Measurements from ENCODE around the gene NQO1. TPM values are rescaled to one million over a fixed set of nuclear protein-coding genes. Genes with fewer than 3 reads are reported as not detected.
A peak's percentile ranks its signal among the peaks of the same experiment; 100 is the strongest.

Gene NQO1
- total and polyA plus RNA-seq, 8 donors: 1.2 to 7.3 (median 4.9) TPM

GRCh38 chr16:69680358-69680757 is 46.0 kb downstream of the NQO1 start:
- Histone ChIP-seq H3K4me3 (no peak overlapping the region), H3K9me3 (no peaks in the 10 kb centered on the region), H3K4me1 (no peaks in the 10 kb centered on the region), H3K36me3 (peaks cover 0 to 12% (median 2%) of the 10 kb centered on the region in 3 donors), H3K27ac (no peak overlapping the region), H3K27me3 (no peaks in the 10 kb centered on the region)
- ATAC-seq (no peak), FAIRE-seq (no peak), DNase-seq (no peak)
- no peak for TF ChIP-seq CTCF (IDR thresholded peaks at IDR 0.05)
- intact Hi-C loops (cut with DNase I): no loop called here

GRCh38 chr16:69672998-69673713 is 53.2 kb downstream of the NQO1 start:
- Histone ChIP-seq H3K4me1 (peaks cover 0 to 11% (median 5%) of the 10 kb centered on the region in 3 donors), H3K27me3 (no peaks in the 10 kb centered on the region), H3K36me3 (peaks cover 0 to 1% (median 0%) of the 10 kb centered on the region in 3 donors), H3K27ac (no peak overlapping the region), H3K4me3 (no peak overlapping the region), H3K9me3 (no peaks in the 10 kb centered on the region)
- no peak for TF ChIP-seq CTCF (IDR thresholded peaks at IDR 0.05)
- DNase-seq: no peak
- intact Hi-C loops (cut with DNase I): no loop called here
- FAIRE-seq: no peak
- 89 to 92% methylated on average over 3 of the region's 3 CpGs for WGBS, 2 donors
- ATAC-seq: no peak

- no peak for TF ChIP-seq CTCF (IDR thresholded peaks at IDR 0.05)
- 91 to 97% methylated on average over 2 of the region's 2 CpGs for WGBS, 2 donors
- no peaks in the 10 kb centered on the region for H3K27me3 ChIP-seq
- peaks cover 0 to 11% (median 5%) of the 10 kb centered on the region in 3 donors for H3K4me1 ChIP-seq
- FAIRE-seq (no peak), ATAC-seq (no peak), DNase-seq (no peak)
- H3K27ac ChIP-seq: no peak overlapping the region
- H3K4me3 ChIP-seq: no peak overlapping the region
- intact Hi-C loops (cut with DNase I): no loop called here
- no peaks in the 10 kb centered on the region for H3K9me3 ChIP-seq
- H3K36me3 ChIP-seq: no peaks in the 10 kb centered on the region
These were observed 53.9 kb downstream of the NQO1 start for GRCh38 chr16:69672315-69672997.

- H3K9me3 ChIP-seq: no peaks in the 10 kb centered on the region
- H3K4me3 ChIP-seq: no peak overlapping the region
- peaks cover 0 to 11% (median 5%) of the 10 kb centered on the region in 3 donors for H3K4me1 ChIP-seq
- ATAC-seq: peak; percentile 70 to 85 (median 79)
- H3K36me3 ChIP-seq: no peaks in the 10 kb centered on the region
- no peak overlapping the region for H3K27ac ChIP-seq
- intact Hi-C loops (cut with DNase I): no loop called here
- WGBS, 2 donors: 7 to 11% methylated on average over 1 of the region's 1 CpG
- no peaks in the 10 kb centered on the region for H3K27me3 ChIP-seq
- TF ChIP-seq CTCF (IDR thresholded peaks at IDR 0.05): no peak
- no peak for FAIRE-seq
- DNase-seq: no peak
These were observed 56.8 kb downstream of the NQO1 start for GRCh38 chr16:69669577-69669976.

GRCh38 chr16:69663846-69664245 is 62.5 kb downstream of the NQO1 start:
- FAIRE-seq (no peak), ATAC-seq (no peak), DNase-seq (no peak)
- no peak for TF ChIP-seq CTCF (IDR thresholded peaks at IDR 0.05)
- Histone ChIP-seq H3K36me3 (peaks cover 0 to 4% (median 0%) of the 10 kb centered on the region in 3 donors), H3K4me3 (no peak overlapping the region), H3K27ac (no peak overlapping the region), H3K9me3 (no peaks in the 10 kb centered on the region), H3K27me3 (no peaks in the 10 kb centered on the region), H3K4me1 (no peaks in the 10 kb centered on the region)
- intact Hi-C loops (cut with DNase I): no loop called here
